ENCODE data around the gene BRIP1.

The BRIP1 gene

DNA sequence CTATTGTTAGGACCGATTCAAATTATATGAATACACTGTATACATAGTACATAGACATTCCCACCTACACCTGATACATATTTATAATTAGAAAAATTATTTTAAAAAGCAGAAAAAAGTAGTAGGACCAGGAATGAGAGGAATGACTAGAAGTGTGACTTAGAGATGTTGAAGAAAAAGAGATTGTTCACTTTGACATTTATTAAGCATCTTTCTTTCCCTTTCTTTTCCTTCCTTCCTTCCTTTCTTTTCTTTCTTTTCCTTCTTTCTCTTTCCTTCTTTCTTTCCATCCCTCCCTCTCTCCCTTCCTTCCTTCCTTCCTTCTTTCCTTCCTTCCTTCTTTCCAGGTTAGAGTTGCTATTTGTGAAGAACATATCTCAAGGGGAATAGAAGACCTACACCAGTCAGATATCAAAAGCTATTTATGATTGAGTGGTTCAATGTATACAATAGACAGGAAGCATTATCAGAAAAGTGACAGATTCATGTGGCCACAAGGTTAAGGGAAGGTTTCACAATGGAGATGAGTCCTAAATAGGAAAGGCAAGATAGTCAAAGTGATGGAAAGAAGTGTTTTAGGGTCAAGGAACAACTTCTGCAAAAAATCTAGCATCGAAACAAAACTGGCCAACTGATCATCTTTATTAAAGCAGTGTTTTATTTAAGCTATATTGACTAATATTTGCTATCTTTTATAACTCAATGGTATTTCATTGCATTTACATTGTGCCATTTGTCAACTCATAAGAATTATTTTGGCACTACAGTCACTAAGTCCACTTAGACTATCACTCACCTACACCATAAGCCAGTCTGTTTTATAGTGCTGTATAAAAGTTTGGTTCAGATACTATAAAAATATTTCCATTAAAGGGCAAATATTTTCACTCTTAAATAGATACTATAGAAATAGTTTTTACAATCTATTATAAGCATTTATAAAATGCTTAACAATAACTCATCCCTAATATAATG lies 218.2 kb downstream of the BRIP1 start:
- H2BK5ac ChIP-seq (ENCODE audit: low read depth, low read length, poor library complexity): no peak overlapping the region
- no peak overlapping the region for H2BK12ac ChIP-seq (ENCODE audit: low read length)
- H3K4me1 ChIP-seq (ENCODE audit: control insufficient read depth in 1 of 2, insufficient read depth in 2 of 2, low read length in 2 of 2): no peaks in the 10 kb centered on the region
- no peak overlapping the region for H2BK120ac ChIP-seq (ENCODE audit: insufficient read depth, low read length, poor library complexity)
- H3K36me3 ChIP-seq (ENCODE audit: control insufficient read depth in 1 of 2, insufficient read depth in 2 of 2, low read length in 2 of 2): no peaks in the 10 kb centered on the region
- no peak overlapping the region for H3K4me3 ChIP-seq (ENCODE audit: low read depth, low read length)
- no peak overlapping the region for H4K8ac ChIP-seq (ENCODE audit: low read depth, low read length)
- no CpG with 5 or more reads among the region's 2 CpGs for WGBS (ENCODE audit: extremely low coverage, insufficient coverage, insufficient read length)
- H3K27me3 ChIP-seq (ENCODE audit: insufficient read depth, low read length): no peaks in the 10 kb centered on the region
- no peak overlapping the region for H3K9ac ChIP-seq (ENCODE audit: low read length)
- no peaks in the 10 kb centered on the region for H3K79me2 ChIP-seq (ENCODE audit: control insufficient read depth, insufficient read depth, low read length, poor library complexity)
- no peaks in the 10 kb centered on the region for H3K79me1 ChIP-seq (ENCODE audit: low read length)
- no peak overlapping the region for H2AFZ ChIP-seq (ENCODE audit: insufficient read depth, low read length, poor library complexity)
- no peak overlapping the region for H3K23ac ChIP-seq (ENCODE audit: low read length)
- no peak overlapping the region for H4K12ac ChIP-seq (ENCODE audit: low read depth, low read length)
- no peak overlapping the region for H3K18ac ChIP-seq (ENCODE audit: low read length)
- no peak overlapping the region for H3K4ac ChIP-seq (ENCODE audit: low read depth, low read length)
- H3K27ac ChIP-seq (ENCODE audit: low read depth, low read length): no peak overlapping the region
- H2AK5ac ChIP-seq (ENCODE audit: low read length): no peak overlapping the region
- H4K91ac ChIP-seq (ENCODE audit: low read depth, low read length): no peak overlapping the region
- no peak for DNase-seq
- H3K4me2 ChIP-seq (ENCODE audit: low read length): no peak overlapping the region
- H3K9me3 ChIP-seq (ENCODE audit: insufficient read depth, low read depth, low read length): no peaks in the 10 kb centered on the region
- H3K14ac ChIP-seq (ENCODE audit: low read length): no peak overlapping the region

DNA sequence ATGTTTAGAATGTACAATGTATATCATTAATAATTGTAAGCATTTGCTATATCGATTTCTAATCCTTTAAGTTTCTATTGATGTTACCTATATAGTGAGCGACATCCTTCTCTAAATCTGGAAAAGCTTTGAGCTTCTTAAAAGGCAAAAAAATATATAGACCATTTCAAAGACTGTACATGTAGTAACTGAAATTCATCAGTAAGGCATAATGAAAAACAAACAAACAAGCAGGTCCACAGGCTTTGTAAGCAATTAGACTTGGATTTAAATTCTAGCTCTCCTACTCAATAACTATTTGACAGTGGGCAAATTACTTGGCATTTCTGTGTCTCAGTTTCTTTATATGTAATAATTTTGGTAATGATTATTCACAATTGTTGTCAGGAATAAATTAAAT lies 220.6 kb downstream of the BRIP1 start:
- H3K14ac ChIP-seq (ENCODE audit: low read length): no peak overlapping the region
- no peaks in the 10 kb centered on the region for H3K4me1 ChIP-seq (ENCODE audit: control insufficient read depth in 1 of 2, insufficient read depth in 2 of 2, low read length in 2 of 2)

DNA sequence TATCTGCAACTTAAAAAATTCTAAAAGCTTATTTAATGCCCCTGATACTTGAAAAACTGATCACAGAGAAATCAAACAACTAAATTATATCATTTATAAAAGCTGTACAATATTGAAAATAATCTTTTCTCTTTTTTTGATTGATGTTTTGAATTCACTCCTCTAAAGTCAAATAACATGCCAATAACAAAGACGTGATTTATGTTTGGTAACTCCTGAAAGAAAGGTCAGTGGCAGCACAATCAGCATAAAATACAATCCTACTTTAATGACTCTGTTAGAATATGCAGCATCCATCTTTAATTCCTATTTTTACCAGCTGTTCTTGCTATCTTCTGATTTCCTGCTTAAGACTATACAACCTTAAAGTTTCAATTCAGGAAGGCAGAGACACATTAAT lies 221.6 kb downstream of the BRIP1 start:
- no peaks in the 10 kb centered on the region for H3K4me1 ChIP-seq (ENCODE audit: control insufficient read depth in 1 of 2, insufficient read depth in 2 of 2, low read length in 2 of 2)
- H2BK12ac ChIP-seq (ENCODE audit: low read length): no peak overlapping the region
- no peak overlapping the region for H3K23ac ChIP-seq (ENCODE audit: low read length)
- H3K79me2 ChIP-seq (ENCODE audit: control insufficient read depth, insufficient read depth, low read length, poor library complexity): no peaks in the 10 kb centered on the region
- H3K27me3 ChIP-seq (ENCODE audit: insufficient read depth, low read length): no peaks in the 10 kb centered on the region
- no peak overlapping the region for H2AFZ ChIP-seq (ENCODE audit: insufficient read depth, low read length, poor library complexity)
- no peaks in the 10 kb centered on the region for H3K36me3 ChIP-seq (ENCODE audit: control insufficient read depth in 1 of 2, insufficient read depth in 2 of 2, low read length in 2 of 2)
- H2BK5ac ChIP-seq (ENCODE audit: low read depth, low read length, poor library complexity): no peak overlapping the region
- no peak overlapping the region for H2BK120ac ChIP-seq (ENCODE audit: insufficient read depth, low read length, poor library complexity)
- no peak overlapping the region for H3K18ac ChIP-seq (ENCODE audit: low read length)
- no peak overlapping the region for H3K27ac ChIP-seq (ENCODE audit: low read depth, low read length)
- no peak overlapping the region for H3K9ac ChIP-seq (ENCODE audit: low read length)
- no peak overlapping the region for H4K91ac ChIP-seq (ENCODE audit: low read depth, low read length)
- no CpG with 5 or more reads among the region's 1 CpG for WGBS (ENCODE audit: extremely low coverage, insufficient coverage, insufficient read length)
- no peak overlapping the region for H3K4ac ChIP-seq (ENCODE audit: low read depth, low read length)
- H4K12ac ChIP-seq (ENCODE audit: low read depth, low read length): no peak overlapping the region
- H3K14ac ChIP-seq (ENCODE audit: low read length): no peak overlapping the region
- no peaks in the 10 kb centered on the region for H3K79me1 ChIP-seq (ENCODE audit: low read length)
- no peak overlapping the region for H2AK5ac ChIP-seq (ENCODE audit: low read length)
- H3K9me3 ChIP-seq (ENCODE audit: insufficient read depth, low read depth, low read length): no peaks in the 10 kb centered on the region
- no peak overlapping the region for H4K8ac ChIP-seq (ENCODE audit: low read depth, low read length)
- no peak for DNase-seq
- no peak overlapping the region for H3K4me2 ChIP-seq (ENCODE audit: low read length)
- H3K4me3 ChIP-seq (ENCODE audit: low read depth, low read length): no peak overlapping the region

More for the DNA sequence above, 220.6 kb downstream of the BRIP1 start:
- no peak for DNase-seq
- no peaks in the 10 kb centered on the region for H3K79me2 ChIP-seq (ENCODE audit: control insufficient read depth, insufficient read depth, low read length, poor library complexity)
- no peak overlapping the region for H2AFZ ChIP-seq (ENCODE audit: insufficient read depth, low read length, poor library complexity)
- H3K9ac ChIP-seq (ENCODE audit: low read length): no peak overlapping the region
- H3K79me1 ChIP-seq (ENCODE audit: low read length): no peaks in the 10 kb centered on the region
- H3K9me3 ChIP-seq (ENCODE audit: insufficient read depth, low read depth, low read length): no peaks in the 10 kb centered on the region
- no peak overlapping the region for H4K8ac ChIP-seq (ENCODE audit: low read depth, low read length)
- no peak overlapping the region for H2AK5ac ChIP-seq (ENCODE audit: low read length)
- no peaks in the 10 kb centered on the region for H3K36me3 ChIP-seq (ENCODE audit: control insufficient read depth in 1 of 2, insufficient read depth in 2 of 2, low read length in 2 of 2)
- no peak overlapping the region for H2BK12ac ChIP-seq (ENCODE audit: low read length)
- H3K4me3 ChIP-seq (ENCODE audit: low read depth, low read length): no peak overlapping the region
- no peak overlapping the region for H3K4me2 ChIP-seq (ENCODE audit: low read length)
- H3K18ac ChIP-seq (ENCODE audit: low read length): no peak overlapping the region
- WGBS (ENCODE audit: extremely low coverage, insufficient coverage, insufficient read length): no CpG with 5 or more reads among the region's 2 CpGs
- H2BK120ac ChIP-seq (ENCODE audit: insufficient read depth, low read length, poor library complexity): no peak overlapping the region
- no peak overlapping the region for H4K12ac ChIP-seq (ENCODE audit: low read depth, low read length)
- no peaks in the 10 kb centered on the region for H3K27me3 ChIP-seq (ENCODE audit: insufficient read depth, low read length)
- H2BK5ac ChIP-seq (ENCODE audit: low read depth, low read length, poor library complexity): no peak overlapping the region
- H3K27ac ChIP-seq (ENCODE audit: low read depth, low read length): no peak overlapping the region
- no peak overlapping the region for H3K23ac ChIP-seq (ENCODE audit: low read length)
- H3K4ac ChIP-seq (ENCODE audit: low read depth, low read length): no peak overlapping the region
- no peak overlapping the region for H4K91ac ChIP-seq (ENCODE audit: low read depth, low read length)

- no peak overlapping the region for H3K4me2 ChIP-seq (ENCODE audit: low read length)
- H3K23ac ChIP-seq (ENCODE audit: low read length): no peak overlapping the region
- H4K91ac ChIP-seq (ENCODE audit: low read depth, low read length): no peak overlapping the region
- no peak overlapping the region for H3K14ac ChIP-seq (ENCODE audit: low read length)
- peak overlapping the region; percentile 32 for H3K4me3 ChIP-seq (ENCODE audit: low read depth, low read length)
- no peaks in the 10 kb centered on the region for H3K27me3 ChIP-seq (ENCODE audit: insufficient read depth, low read length)
- H3K4me1 ChIP-seq (ENCODE audit: control insufficient read depth in 1 of 2, insufficient read depth in 2 of 2, low read length in 2 of 2): no peaks in the 10 kb centered on the region
- H3K79me2 ChIP-seq (ENCODE audit: control insufficient read depth, insufficient read depth, low read length, poor library complexity): no peaks in the 10 kb centered on the region
- no peak overlapping the region for H2BK120ac ChIP-seq (ENCODE audit: insufficient read depth, low read length, poor library complexity)
- H3K9me3 ChIP-seq (ENCODE audit: insufficient read depth, low read depth, low read length): no peaks in the 10 kb centered on the region
- DNase-seq: no peak
- H3K79me1 ChIP-seq (ENCODE audit: low read length): no peaks in the 10 kb centered on the region
- no peak overlapping the region for H2BK12ac ChIP-seq (ENCODE audit: low read length)
- H4K8ac ChIP-seq (ENCODE audit: low read depth, low read length): no peak overlapping the region
- H3K27ac ChIP-seq (ENCODE audit: low read depth, low read length): no peak overlapping the region
- H3K36me3 ChIP-seq (ENCODE audit: control insufficient read depth in 1 of 2, insufficient read depth in 2 of 2, low read length in 2 of 2): no peaks in the 10 kb centered on the region
- no peak overlapping the region for H3K18ac ChIP-seq (ENCODE audit: low read length)
- no peak overlapping the region for H2AK5ac ChIP-seq (ENCODE audit: low read length)
- H3K9ac ChIP-seq (ENCODE audit: low read length): no peak overlapping the region
- whole genome bisulfite sequencing (ENCODE audit: extremely low coverage, insufficient coverage, insufficient read length): no CpG with 5 or more reads among the region's 6 CpGs
- H2AFZ ChIP-seq (ENCODE audit: insufficient read depth, low read length, poor library complexity): no peak overlapping the region
- no peak overlapping the region for H3K4ac ChIP-seq (ENCODE audit: low read depth, low read length)
- no peak overlapping the region for H4K12ac ChIP-seq (ENCODE audit: low read depth, low read length)
- no peak overlapping the region for H2BK5ac ChIP-seq (ENCODE audit: low read depth, low read length, poor library complexity)
Observed at GRCh38 chr17:61641084-61641483, 222.2 kb downstream of the BRIP1 start.
